HG03135 (cell line): ENCODE measurements around the gene PRKRIP1.
"Not testable (repeated sequence)": the region's sequence is repeated elsewhere in the genome, so short reads cannot be mapped to it uniquely, and the experiment has no call there.

Experiments used
- ATAC-seq: cut with Tn5 transposase; IDR thresholded peaks from one replicate; pipeline ENCODE4 v1.9.1; 2021; ENCODE audit warnings: mild to moderate bottlenecking, moderate library complexity; ENCODE audit not compliant: unreplicated experiment

The PRKRIP1 gene

GRCh38 chr7:102474736-102475435 lies 78.7 kb downstream of the PRKRIP1 start:
- ATAC-seq, result not testable (repeated sequence)
